ENCODE results near the gene APLP1. TPM values are rescaled to one million over a fixed set of nuclear protein-coding genes. Genes with fewer than 3 reads are reported as not detected.

The APLP1 gene
- 1 to 10 TPM; 2.6 to 4.2 (median 3.3) TPM for total RNA-seq

DNA sequence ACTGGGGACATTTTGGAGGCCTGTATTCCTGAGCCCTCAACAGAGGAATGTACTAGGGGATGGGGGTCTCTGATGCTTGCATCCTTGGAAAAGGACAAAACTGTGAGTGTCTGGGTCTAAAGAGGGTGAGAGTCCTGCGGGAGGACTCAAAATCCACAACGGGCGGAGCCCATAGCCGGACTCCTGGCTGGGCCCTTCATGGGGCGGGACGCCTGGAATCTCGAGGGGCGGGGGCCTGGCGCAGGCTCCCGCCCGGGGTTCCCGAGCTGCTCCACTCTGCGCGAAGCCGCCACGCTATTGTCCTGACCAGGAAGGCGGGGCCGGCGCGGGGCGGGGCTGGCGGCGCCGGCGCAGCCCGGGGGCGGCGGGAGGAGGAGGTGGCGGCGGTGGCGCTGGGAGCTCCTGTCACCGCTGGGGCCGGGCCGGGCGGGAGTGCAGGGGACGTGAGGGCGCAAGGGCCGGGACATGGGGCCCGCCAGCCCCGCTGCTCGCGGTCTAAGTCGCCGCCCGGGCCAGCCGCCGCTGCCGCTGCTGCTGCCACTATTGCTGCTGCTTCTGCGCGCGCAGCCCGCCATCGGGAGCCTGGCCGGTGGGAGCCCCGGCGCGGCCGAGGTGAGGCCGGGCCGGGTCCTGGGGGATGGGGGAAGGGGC, at the start of gene APLP1:
TSS of gene APLP1 (plus strand) at position 403 of the 651 bp plus-strand sequence. CDS start at position 466, 63 bp downstream.
- peak; percentile 57 to 61 for DNase-seq (ENCODE audit: low spot score in 2 of 2)

DNA sequence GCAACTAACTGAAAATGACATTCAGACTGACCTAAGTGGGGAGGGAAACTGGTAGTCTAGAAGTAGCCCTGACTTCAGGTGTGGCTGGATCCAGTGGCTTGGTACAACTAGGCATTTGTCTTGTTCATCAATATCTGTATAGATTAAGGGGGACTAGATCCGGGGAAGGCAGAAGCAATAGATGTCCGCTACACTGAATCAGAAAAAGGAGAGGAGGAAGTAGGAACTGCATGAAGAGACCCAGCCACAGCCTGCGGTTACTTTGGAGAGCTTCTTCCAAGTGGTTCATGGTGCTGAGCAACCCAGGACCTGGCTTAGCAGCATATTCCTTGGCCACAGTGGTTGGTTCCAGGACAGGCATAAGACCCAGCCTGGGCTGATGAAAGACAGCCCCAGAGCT, 45.8 kb upstream of the APLP1 start:
- Histone ChIP-seq H3K4me3 (no peak overlapping the region), H3K27me3 (peaks cover 0 to 30% of the 10 kb centered on the region in 2 donors), H3K9me3 (no peaks in the 10 kb centered on the region), H3K4me1 (no peaks in the 10 kb centered on the region), H3K36me3 (no peaks in the 10 kb centered on the region), H3K27ac (no peak overlapping the region)
- TF ChIP-seq, protein P1, sequence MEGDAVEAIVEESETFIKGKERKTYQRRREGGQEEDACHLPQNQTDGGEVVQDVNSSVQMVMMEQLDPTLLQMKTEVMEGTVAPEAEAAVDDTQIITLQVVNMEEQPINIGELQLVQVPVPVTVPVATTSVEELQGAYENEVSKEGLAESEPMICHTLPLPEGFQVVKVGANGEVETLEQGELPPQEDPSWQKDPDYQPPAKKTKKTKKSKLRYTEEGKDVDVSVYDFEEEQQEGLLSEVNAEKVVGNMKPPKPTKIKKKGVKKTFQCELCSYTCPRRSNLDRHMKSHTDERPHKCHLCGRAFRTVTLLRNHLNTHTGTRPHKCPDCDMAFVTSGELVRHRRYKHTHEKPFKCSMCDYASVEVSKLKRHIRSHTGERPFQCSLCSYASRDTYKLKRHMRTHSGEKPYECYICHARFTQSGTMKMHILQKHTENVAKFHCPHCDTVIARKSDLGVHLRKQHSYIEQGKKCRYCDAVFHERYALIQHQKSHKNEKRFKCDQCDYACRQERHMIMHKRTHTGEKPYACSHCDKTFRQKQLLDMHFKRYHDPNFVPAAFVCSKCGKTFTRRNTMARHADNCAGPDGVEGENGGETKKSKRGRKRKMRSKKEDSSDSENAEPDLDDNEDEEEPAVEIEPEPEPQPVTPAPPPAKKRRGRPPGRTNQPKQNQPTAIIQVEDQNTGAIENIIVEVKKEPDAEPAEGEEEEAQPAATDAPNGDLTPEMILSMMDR (IDR thresholded peaks at IDR 0.05), result no peak
- no peak for TF ChIP-seq POLR2A (IDR thresholded peaks at IDR 0.05)
- no peak for TF ChIP-seq POLR2AphosphoS5 (IDR thresholded peaks at IDR 0.05)
- no peak for DNase-seq (ENCODE audit: low spot score in 2 of 2)
- intact Hi-C loops (cut with DNase I; ENCODE audit: low total_unique reads), result no loop called here

More for the DNA sequence above, at the start of gene APLP1:
- intact Hi-C loops (cut with DNase I; ENCODE audit: low total_unique reads), result no loop called here
- TF ChIP-seq POLR2A (IDR thresholded peaks at IDR 0.05) (no peak), POLR2AphosphoS5 (IDR thresholded peaks at IDR 0.05) (no peak)
- TF ChIP-seq, protein P1 (IDR thresholded peaks at IDR 0.05), result no peak
- Histone ChIP-seq H3K4me1 (peaks cover 6 to 13% of the 10 kb centered on the region in 2 donors), H3K27me3 (peaks cover 3 to 10% of the 10 kb centered on the region in 2 donors), H3K36me3 (no peaks in the 10 kb centered on the region), H3K27ac (no peak within 1 kb of the TSS), H3K4me3 (peak within 1 kb of the TSS; percentile 34 to 65 (median 54)), H3K9me3 (no peaks in the 10 kb centered on the region)

DNA sequence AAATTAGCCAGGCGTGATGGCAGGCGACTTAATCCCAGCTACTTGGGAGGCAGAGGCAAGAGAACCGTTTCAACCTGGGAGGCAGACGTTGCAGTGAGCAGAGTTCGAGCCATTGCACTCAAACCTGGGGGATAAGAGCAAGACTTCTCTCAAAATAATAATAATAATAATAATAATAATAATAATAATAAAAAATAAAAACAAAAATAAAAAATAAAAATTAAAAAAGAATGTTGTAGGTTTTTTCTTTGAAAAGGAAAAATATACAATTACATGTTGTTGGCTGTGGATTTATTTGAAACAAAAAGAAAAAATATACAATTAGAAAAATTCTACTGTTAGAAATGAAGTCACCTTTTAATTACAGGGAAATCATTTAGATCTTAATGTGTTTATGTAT, 44.2 kb upstream of the APLP1 start:
- no peak for DNase-seq (ENCODE audit: low spot score in 2 of 2)
- intact Hi-C loops (cut with DNase I; ENCODE audit: low total_unique reads), result no loop called here
- Histone ChIP-seq H3K4me1 (no peaks in the 10 kb centered on the region), H3K27me3 (peaks cover 0 to 22% of the 10 kb centered on the region in 2 donors), H3K4me3 (no peak overlapping the region), H3K9me3 (no peaks in the 10 kb centered on the region), H3K27ac (no peak overlapping the region), H3K36me3 (no peaks in the 10 kb centered on the region)
- TF ChIP-seq POLR2AphosphoS5 (IDR thresholded peaks at IDR 0.05) (no peak), POLR2A (IDR thresholded peaks at IDR 0.05) (no peak)
- TF ChIP-seq, protein P1 (IDR thresholded peaks at IDR 0.05), result no peak

DNA sequence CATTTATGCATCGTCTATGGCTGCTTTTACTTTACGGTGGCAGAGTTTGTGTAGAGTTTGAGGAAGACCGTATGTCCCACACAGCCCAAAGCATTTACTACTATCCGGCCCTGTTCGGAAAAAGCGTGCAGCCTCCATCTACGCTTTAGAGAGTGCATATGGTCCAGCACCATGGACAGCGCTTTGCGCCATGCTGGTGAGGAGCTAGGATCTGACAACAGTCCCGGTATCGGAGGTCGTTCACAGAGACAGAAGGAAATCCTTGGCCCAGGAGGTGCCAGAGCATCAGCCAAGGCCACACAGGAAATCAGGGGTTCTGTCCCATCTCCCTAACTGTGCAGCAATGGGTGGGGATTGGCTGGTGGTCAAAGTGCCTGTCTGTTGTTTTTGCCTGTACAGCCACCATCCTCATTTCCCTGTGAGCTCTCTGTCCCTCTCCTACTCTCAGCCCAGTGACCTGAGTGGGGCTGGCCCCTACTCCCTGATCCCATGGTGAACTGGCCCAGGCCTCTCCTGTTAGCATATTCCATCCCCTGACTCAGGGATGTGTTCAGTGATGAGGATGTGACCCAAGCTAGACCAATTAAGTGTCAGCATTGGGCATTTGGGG, 39.6 kb upstream of the APLP1 start:
- no peak for DNase-seq (ENCODE audit: low spot score in 2 of 2)
- TF ChIP-seq POLR2AphosphoS5 (IDR thresholded peaks at IDR 0.05) (no peak), POLR2A (IDR thresholded peaks at IDR 0.05) (no peak)
- TF ChIP-seq, protein P1 (IDR thresholded peaks at IDR 0.05), result no peak
- peaks cover 0 to 34% of the 10 kb centered on the region in 2 donors for H3K27me3 ChIP-seq

DNA sequence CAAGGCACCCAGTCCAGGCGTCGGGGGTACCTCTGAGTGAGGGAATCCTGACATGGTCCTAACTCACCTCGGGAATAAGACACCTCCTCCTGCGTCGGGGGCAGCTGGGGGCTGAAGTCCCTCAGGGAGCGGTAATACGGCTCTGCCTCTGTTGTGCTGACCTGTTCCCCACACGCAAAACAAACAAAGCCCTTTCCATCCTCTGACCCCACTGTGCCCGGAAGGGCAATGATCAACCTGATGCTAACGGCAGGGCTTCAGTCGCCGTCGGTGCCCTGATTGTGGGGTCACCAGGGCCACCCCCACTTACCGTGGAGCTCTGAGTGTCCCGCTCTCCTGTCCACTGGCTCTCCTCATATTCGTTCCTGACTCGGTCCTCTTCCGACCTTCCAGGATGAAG, 37.4 kb upstream of the APLP1 start:
- Histone ChIP-seq H3K4me1 (no peaks in the 10 kb centered on the region), H3K9me3 (no peaks in the 10 kb centered on the region), H3K27me3 (peaks cover 0 to 31% of the 10 kb centered on the region in 2 donors), H3K4me3 (no peak overlapping the region), H3K36me3 (no peaks in the 10 kb centered on the region), H3K27ac (no peak overlapping the region)
- DNase-seq (ENCODE audit: low spot score in 2 of 2), result no peak
- intact Hi-C loops (cut with DNase I; ENCODE audit: low total_unique reads), result no loop called here
- no peak for TF ChIP-seq POLR2A (IDR thresholded peaks at IDR 0.05)
- no peak for TF ChIP-seq POLR2AphosphoS5 (IDR thresholded peaks at IDR 0.05)
- TF ChIP-seq, protein P1 (IDR thresholded peaks at IDR 0.05), result no peak

More for the DNA sequence above, 39.6 kb upstream of the APLP1 start:
- Histone ChIP-seq H3K36me3 (no peaks in the 10 kb centered on the region), H3K4me3 (no peak overlapping the region), H3K27ac (no peak overlapping the region), H3K9me3 (no peaks in the 10 kb centered on the region), H3K4me1 (no peaks in the 10 kb centered on the region)
- intact Hi-C loops (cut with DNase I; ENCODE audit: low total_unique reads), result no loop called here
